Neural cell (in vitro differentiated cells): ENCODE results near the gene NKAIN2. TPM values are rescaled to one million over a fixed set of nuclear protein-coding genes. Genes with fewer than 3 reads are reported as not detected.

Experiments
- H2AFZ ChIP-seq: fragments of 200-600, 300-800 bp; sonication (generic), shearing (Covaris generic); 2 replicates; pipeline ENCODE4 v1.6.0; 2014; ENCODE audit warnings: low read depth, mild to moderate bottlenecking, antibody characterized with exemption, low read length, moderate library complexity
- H3F3A ChIP-seq: fragments of 200-600 bp; shearing (Covaris generic); 2 replicates; pipeline ENCODE4 v1.6.1; 2016; ENCODE audit warnings: mild to moderate bottlenecking, moderate library complexity, mixed read lengths, antibody characterized with exemption, low read length; ENCODE audit not compliant: insufficient read depth, poor library complexity, severe bottlenecking
- H3K27ac ChIP-seq: fragments of 200-600, 300-800 bp; sonication (generic), shearing (Covaris generic); 2 replicates; pipeline ENCODE4 v1.5.1; 2014; ENCODE audit warnings: mild to moderate bottlenecking, low read length, moderate library complexity
- H3K27me3 ChIP-seq: fragments of 300-800, 200-600 bp; sonication (generic), shearing (Covaris generic); 2 replicates; pipeline ENCODE4 v1.6.0; 2014; ENCODE audit warnings: mild to moderate bottlenecking, low read depth, low read length, moderate library complexity; ENCODE audit not compliant: insufficient read depth
- H3K36me3 ChIP-seq: fragments of 300-800, 200-600 bp; sonication (generic), shearing (Covaris generic); 2 replicates; pipeline ENCODE4 v1.5.1; 2014; ENCODE audit warnings: mild to moderate bottlenecking, antibody characterized with exemption, low read length, moderate library complexity; ENCODE audit not compliant: insufficient read depth
- H3K4me2 ChIP-seq: fragments of 300-800, 200-600 bp; sonication (generic), shearing (Covaris generic); 2 replicates; pipeline ENCODE4 v1.6.0; 2014; ENCODE audit warnings: mild to moderate bottlenecking, low read length
- H3K4me3 ChIP-seq: fragments of 300-800, 200-600 bp; sonication (generic), shearing (Covaris generic); 2 replicates; pipeline ENCODE4 v1.5.1; 2014; ENCODE audit warnings: mild to moderate bottlenecking, low read length, moderate library complexity
- H3K79me2 ChIP-seq: fragments of 200-600 bp; shearing (Covaris generic); replicated peaks from 2 replicates; pipeline ENCODE4 v1.6.0; 2014; ENCODE audit warnings: mild to moderate bottlenecking, low read length, moderate library complexity; ENCODE audit not compliant: insufficient read depth
- H3K9ac ChIP-seq: fragments of 300-800, 200-600 bp; sonication (generic), shearing (Covaris generic); 2 replicates; pipeline ENCODE4 v1.6.1; 2016; ENCODE audit warnings: mild to moderate bottlenecking, low read length, mixed read lengths
- H3K9me2 ChIP-seq: fragments of 200-600 bp; shearing (Covaris generic); 2 replicates; pipeline ENCODE4 v1.6.1; 2016; ENCODE audit warnings: mild to moderate bottlenecking, low read length, mixed read lengths; ENCODE audit not compliant: insufficient read depth
- H3K9me3 ChIP-seq: fragments of 200-600, 300-800 bp; sonication (generic), shearing (Covaris generic); 2 replicates; pipeline ENCODE4 v1.6.1; 2016; ENCODE audit warnings: mild to moderate bottlenecking, mixed run types, low read length, moderate library complexity, mixed read lengths
- H4K20me1 ChIP-seq: fragments of 200-600 bp; shearing (Covaris generic); 2 replicates; pipeline ENCODE4 v1.6.1; 2016; ENCODE audit warnings: mild to moderate bottlenecking, mixed run types; ENCODE audit not compliant: insufficient read depth
- CTCF ChIP-seq: fragments of 450-650 bp; IDR thresholded peaks from 2 replicates; pipeline ENCODE4 v1.5.1; 2014; ENCODE audit warnings: antibody characterized with exemption, mild to moderate bottlenecking, moderate library complexity; ENCODE audit not compliant: poor library complexity, severe bottlenecking
- EP300 ChIP-seq: fragments of 450-650 bp; conservative IDR thresholded peaks from 2 replicates; pipeline ENCODE4 v1.6.1; 2014; ENCODE audit warnings: antibody characterized with exemption, mild to moderate bottlenecking, moderate library complexity; ENCODE audit not compliant: poor library complexity, severe bottlenecking
- EZH2 ChIP-seq: fragments of 200-600, 300-800 bp; shearing (Covaris generic), sonication (generic); IDR thresholded peaks from 2 replicates; pipeline ENCODE4 v1.6.1; 2014; ENCODE audit warnings: antibody characterized with exemption, low read length, borderline replicate concordance, mild to moderate bottlenecking; ENCODE audit not compliant: insufficient read depth, poor library complexity, severe bottlenecking
- MXI1 ChIP-seq: fragments of 450-650 bp; conservative IDR thresholded peaks from 2 replicates; pipeline ENCODE4 v1.6.1; 2014; ENCODE audit warnings: antibody characterized with exemption, mild to moderate bottlenecking; ENCODE audit not compliant: poor library complexity, severe bottlenecking
- POLR2AphosphoS5 ChIP-seq: IDR thresholded peaks from 2 replicates; pipeline ENCODE4 v1.6.1; 2012
- RAD21 ChIP-seq: fragments of 450-650 bp; conservative IDR thresholded peaks from 2 replicates; pipeline ENCODE4 v1.6.1; 2014; ENCODE audit warnings: antibody characterized with exemption, mild to moderate bottlenecking, moderate library complexity
- SMC3 ChIP-seq: fragments of 450-650 bp; conservative IDR thresholded peaks from 2 replicates; pipeline ENCODE4 v1.6.1; 2014; ENCODE audit warnings: antibody characterized with exemption, mild to moderate bottlenecking, moderate library complexity; ENCODE audit not compliant: poor library complexity
- TAF1 ChIP-seq: IDR thresholded peaks from 2 replicates; pipeline ENCODE4 v1.6.1; 2012; ENCODE audit warnings: low read depth
- polyA plus RNA-seq: library from polyadenylated mRNA; depleted of rRNA; stranded (reverse); fragments of >200 nt; gene quantifications from 2 replicates; pipeline ENCODE4 v1.2.3, GENCODE V29; 2014
- TF ChIP-seq, protein P1 (sequence below): IDR thresholded peaks from 2 replicates; pipeline ENCODE4 v1.6.1; 2012; ENCODE audit warnings: borderline replicate concordance

NKAIN2 gene
- polyA plus RNA-seq, 1 donor from 2014 or later: 23.2 TPM

DNA sequence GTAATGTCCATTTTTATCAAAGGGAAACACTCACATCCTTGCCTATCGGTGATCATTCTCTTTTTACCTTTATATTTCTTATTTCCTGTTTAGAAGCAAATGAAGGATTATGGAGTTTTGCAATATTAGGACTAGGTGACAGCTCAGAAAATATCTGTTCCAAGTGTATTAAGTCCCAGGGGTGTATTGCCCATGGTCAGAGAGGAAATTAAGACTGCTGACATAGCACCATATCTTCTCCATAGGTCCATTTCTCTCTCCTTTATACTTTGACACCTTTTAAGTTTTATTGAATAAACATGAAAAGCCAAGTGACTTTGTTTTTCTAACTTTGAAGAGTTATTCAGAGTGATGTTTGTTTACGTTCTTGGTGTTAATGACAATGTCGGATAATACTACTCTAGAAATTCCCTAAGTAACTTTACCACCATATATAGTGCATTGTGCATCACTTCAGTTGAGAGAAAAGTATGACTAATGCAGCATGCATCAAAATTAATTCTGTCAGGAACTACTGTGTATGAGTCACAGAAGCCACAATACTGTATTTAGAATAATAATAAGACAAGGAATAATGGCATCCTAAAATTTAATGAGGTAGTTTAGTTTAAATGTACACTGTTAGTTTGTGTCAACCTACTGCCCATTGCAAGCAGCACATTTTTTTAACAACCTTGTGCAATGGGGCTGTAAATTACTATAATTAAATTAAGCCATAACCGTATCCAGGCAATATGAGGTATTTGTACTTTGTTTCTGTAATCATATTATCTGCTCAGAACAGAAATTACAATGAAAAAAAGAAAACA, 684.2 kb downstream of the NKAIN2 start:
- H3K36me3 ChIP-seq: no peaks in the 10 kb centered on the region
- TF ChIP-seq, protein P1, sequence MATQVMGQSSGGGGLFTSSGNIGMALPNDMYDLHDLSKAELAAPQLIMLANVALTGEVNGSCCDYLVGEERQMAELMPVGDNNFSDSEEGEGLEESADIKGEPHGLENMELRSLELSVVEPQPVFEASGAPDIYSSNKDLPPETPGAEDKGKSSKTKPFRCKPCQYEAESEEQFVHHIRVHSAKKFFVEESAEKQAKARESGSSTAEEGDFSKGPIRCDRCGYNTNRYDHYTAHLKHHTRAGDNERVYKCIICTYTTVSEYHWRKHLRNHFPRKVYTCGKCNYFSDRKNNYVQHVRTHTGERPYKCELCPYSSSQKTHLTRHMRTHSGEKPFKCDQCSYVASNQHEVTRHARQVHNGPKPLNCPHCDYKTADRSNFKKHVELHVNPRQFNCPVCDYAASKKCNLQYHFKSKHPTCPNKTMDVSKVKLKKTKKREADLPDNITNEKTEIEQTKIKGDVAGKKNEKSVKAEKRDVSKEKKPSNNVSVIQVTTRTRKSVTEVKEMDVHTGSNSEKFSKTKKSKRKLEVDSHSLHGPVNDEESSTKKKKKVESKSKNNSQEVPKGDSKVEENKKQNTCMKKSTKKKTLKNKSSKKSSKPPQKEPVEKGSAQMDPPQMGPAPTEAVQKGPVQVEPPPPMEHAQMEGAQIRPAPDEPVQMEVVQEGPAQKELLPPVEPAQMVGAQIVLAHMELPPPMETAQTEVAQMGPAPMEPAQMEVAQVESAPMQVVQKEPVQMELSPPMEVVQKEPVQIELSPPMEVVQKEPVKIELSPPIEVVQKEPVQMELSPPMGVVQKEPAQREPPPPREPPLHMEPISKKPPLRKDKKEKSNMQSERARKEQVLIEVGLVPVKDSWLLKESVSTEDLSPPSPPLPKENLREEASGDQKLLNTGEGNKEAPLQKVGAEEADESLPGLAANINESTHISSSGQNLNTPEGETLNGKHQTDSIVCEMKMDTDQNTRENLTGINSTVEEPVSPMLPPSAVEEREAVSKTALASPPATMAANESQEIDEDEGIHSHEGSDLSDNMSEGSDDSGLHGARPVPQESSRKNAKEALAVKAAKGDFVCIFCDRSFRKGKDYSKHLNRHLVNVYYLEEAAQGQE: no peak
- TF ChIP-seq EZH2 (no peak), TAF1 (no peak), SMC3 (no peak), POLR2AphosphoS5 (no peak), MXI1 (no peak), CTCF (no peak), EP300 (no peak), RAD21 (no peak)
- H3K27me3 ChIP-seq: no peaks in the 10 kb centered on the region
- no peak overlapping the region for H3K4me3 ChIP-seq
- no peak overlapping the region for H3K9ac ChIP-seq
- no peaks in the 10 kb centered on the region for H3K79me2 ChIP-seq
- no peak overlapping the region for H3K27ac ChIP-seq
- no peak overlapping the region for H2AFZ ChIP-seq
- no peaks in the 10 kb centered on the region for H3K9me3 ChIP-seq
- no peaks in the 10 kb centered on the region for H3F3A ChIP-seq
- no peaks in the 10 kb centered on the region for H4K20me1 ChIP-seq
- H3K4me2 ChIP-seq: no peak overlapping the region
- no peaks in the 10 kb centered on the region for H3K9me2 ChIP-seq

GRCh38 chr6:124490122-124490521, 686.5 kb downstream of the NKAIN2 start:
- Histone ChIP-seq H2AFZ (no peak overlapping the region), H3K9me3 (no peaks in the 10 kb centered on the region), H3K27me3 (no peaks in the 10 kb centered on the region), H3K79me2 (no peaks in the 10 kb centered on the region), H3F3A (no peaks in the 10 kb centered on the region), H3K4me2 (no peak overlapping the region), H3K4me3 (no peak overlapping the region), H3K36me3 (no peaks in the 10 kb centered on the region), H3K9me2 (no peaks in the 10 kb centered on the region), H4K20me1 (no peaks in the 10 kb centered on the region), H3K27ac (no peak overlapping the region), H3K9ac (no peak overlapping the region)
- no peak for TF ChIP-seq RAD21
- TF ChIP-seq EZH2: no peak
- no peak for TF ChIP-seq SMC3
